Naive thymus-derived CD8-positive, alpha-beta T cell (primary cell): Measurements from ENCODE around the gene LSM14B. TPM values are rescaled to one million over a fixed set of nuclear protein-coding genes. Genes with fewer than 3 reads are reported as not detected.
"Not testable (repeated sequence)": the region's sequence is repeated elsewhere in the genome, so short reads cannot be mapped to it uniquely, and the experiment has no call there.

Experiments used
- ATAC-seq, 2 donors: fragments of 150-1000 bp; cut with Tn5 transposase in 1 of 2; sonication (Bioruptor Pico), chemical (Tn5 transposase) in 1 of 2; 1 replicate in 1 of 2; 2 replicates in 1 of 2; pipeline ENCODE4 v1.10.0; 2021; ENCODE audit warnings: mild to moderate bottlenecking in 2 of 2, moderate library complexity in 2 of 2
- POLR2A ChIA-PET: fragments of 350-600 bp; sonication (Branson Sonifier 250); formaldehyde crosslinking; loops from one replicate; lab custom pipeline; 2021; ENCODE audit warnings: antibody characterized with exemption; lab: Charles Lee
- DNase-seq, 10 donors: peaks; one replicate each; pipeline versions ENCODE4 v3.0.0 to v3.0.0-alpha.2; 2020 to 2022
- H3K27ac Mint-ChIP-seq, 10 donors: one replicate each; pipeline ENCODE4 v1.8.0; 2020 to 2022; ENCODE audit warnings: mild to moderate bottlenecking in 10 of 10, mixed read lengths in 10 of 10, moderate library complexity in 4 of 10, inconsistent platforms in 1 of 10
- H3K27me3 Mint-ChIP-seq, 5 donors: one replicate each; pipeline ENCODE4 v1.8.0; 2021 to 2022; ENCODE audit warnings: mixed read lengths in 5 of 5
- H3K36me3 Mint-ChIP-seq, 3 donors: one replicate each; pipeline ENCODE4 v1.8.0; 2020 to 2022; ENCODE audit warnings: mixed read lengths in 3 of 3, mild to moderate bottlenecking in 2 of 3, inconsistent platforms in 1 of 3
- H3K4me1 Mint-ChIP-seq, 4 donors: one replicate each; pipeline ENCODE4 v1.8.0; 2021 to 2022; ENCODE audit warnings: mixed read lengths in 4 of 4
- H3K4me3 Mint-ChIP-seq, 10 donors: one replicate each; pipeline ENCODE4 v1.8.0; 2020 to 2022; ENCODE audit warnings: mild to moderate bottlenecking in 10 of 10, mixed read lengths in 10 of 10, moderate library complexity in 6 of 10, inconsistent platforms in 1 of 10
- H3K9me3 Mint-ChIP-seq, 9 donors: one replicate each; pipeline ENCODE4 v1.8.0; 2020 to 2022; ENCODE audit warnings: mixed read lengths in 9 of 9, mild to moderate bottlenecking in 3 of 9, inconsistent platforms in 1 of 9, moderate library complexity in 1 of 9
- polyA plus RNA-seq, 3 donors: library from polyadenylated mRNA; unstranded; fragments of 300-500 nt; fragmentation: Illumina TruSeq; gene quantifications; one replicate each; pipeline ENCODE4 v1.2.3, GENCODE V29; 2021
- total RNA-seq, 8 experiments: library from RNA in 2 of 8; stranded (reverse) in 2 of 8; gene quantifications; one replicate each; pipeline ENCODE4 v1.2.3 and lab custom pipeline; 2021 to 2026

The LSM14B gene
- total and polyA plus RNA-seq, 5 experiments from 2014 or later, result 1.5 to 55.8 (median 2.4) TPM

DNA sequence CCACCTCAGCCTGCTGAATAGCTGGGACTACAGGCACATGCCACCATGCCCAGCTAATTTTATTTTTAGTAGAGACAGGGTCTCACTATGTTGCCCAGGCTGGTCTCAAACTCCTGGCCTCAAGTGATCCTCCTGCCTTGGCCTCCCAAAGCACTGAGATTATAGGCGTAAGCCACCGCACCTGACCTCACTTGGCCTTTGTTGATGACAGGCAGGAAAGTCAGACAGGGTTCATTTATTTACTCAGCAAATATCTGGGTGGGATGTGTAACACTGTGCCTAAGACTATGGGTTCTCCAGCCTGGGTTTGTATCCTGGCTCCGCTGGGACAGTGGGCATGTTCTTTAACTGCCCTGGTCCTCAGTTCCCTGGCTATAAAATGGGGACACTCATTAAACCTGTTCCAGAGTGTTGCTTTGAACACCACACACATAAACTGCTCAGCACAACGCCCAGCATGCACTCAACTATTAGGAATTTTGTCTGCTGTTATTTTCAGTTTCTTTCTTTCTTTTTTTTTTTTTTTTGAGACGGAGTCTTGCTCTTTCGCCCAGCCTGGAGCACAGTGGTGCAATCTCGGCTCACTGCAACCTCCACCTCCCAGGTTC, 6.4 kb upstream of the LSM14B start:
- H3K27ac Mint-ChIP-seq, result peak overlapping the region in 4 of 10 donors; percentile 11 to 90 (median 54)
- POLR2A ChIA-PET, result interaction anchor here (0.9 kb wide), 1 partner anchor 49 kb away, joined by 3 read pairs; no protein-coding TSS in a partner anchor
- not testable (repeated sequence) for ATAC-seq, H3K27me3 Mint-ChIP-seq, H3K4me3 Mint-ChIP-seq
- H3K36me3 Mint-ChIP-seq, result peaks cover 0 to 14% (median 3%) of the 10 kb centered on the region in 3 donors
- DNase-seq, result peak in 1 of 10 donors; percentile 4
- peaks cover 0 to 58% (median 6%) of the 10 kb centered on the region in 9 donors for H3K9me3 Mint-ChIP-seq
- peaks cover 17 to 39% (median 34%) of the 10 kb centered on the region in 4 donors for H3K4me1 Mint-ChIP-seq

DNA sequence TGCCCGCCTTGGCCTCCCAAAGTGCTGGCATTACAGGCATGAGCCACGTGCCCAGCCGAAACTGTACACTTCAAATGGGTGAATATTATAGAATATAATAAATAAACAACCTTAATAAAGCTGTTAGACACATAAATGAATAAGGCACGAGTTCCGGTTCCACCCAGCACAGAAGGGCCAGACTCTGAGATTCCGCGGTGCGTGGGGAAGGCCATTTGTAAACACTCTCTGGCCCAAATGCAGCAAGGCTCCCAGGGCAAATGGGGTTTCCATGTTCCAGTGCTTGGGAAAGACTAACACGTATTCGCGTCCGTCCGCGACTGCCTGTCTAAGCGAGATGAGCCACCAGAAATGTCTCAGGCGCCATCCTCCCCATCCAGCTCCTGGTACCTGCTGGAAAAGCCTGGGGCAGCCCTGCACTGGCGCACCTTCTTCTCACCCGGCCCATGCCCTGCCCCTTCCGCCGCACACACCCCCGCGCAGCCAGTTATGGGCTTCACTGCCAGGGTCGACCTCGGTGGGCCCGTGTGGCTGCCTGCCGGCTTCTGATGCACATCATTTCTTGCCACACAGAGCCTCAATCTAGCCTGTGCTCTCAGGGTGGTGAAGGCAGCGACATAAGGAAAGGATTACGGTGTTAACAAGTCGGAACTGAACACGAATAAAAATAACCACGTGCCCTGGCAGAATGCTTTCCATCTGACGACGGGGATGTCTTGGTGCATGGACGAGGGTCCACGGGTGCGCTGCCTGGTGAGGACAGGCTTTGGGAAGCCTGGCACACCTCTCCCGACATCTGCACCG, 5.5 kb upstream of the LSM14B start:
- Mint-ChIP-seq H3K4me1 (peaks cover 20 to 44% (median 38%) of the 10 kb centered on the region in 4 donors), H3K9me3 (peaks cover 0 to 51% (median 3%) of the 10 kb centered on the region in 9 donors), H3K4me3 (peak overlapping the region in 5 of 10 donors; percentile 55 to 83 (median 67)), H3K27me3 (no peaks in the 10 kb centered on the region), H3K36me3 (peaks cover 0 to 10% (median 0%) of the 10 kb centered on the region in 3 donors), H3K27ac (peak overlapping the region in 8 of 10 donors; percentile 29 to 98 (median 94))
- ATAC-seq (no peak), DNase-seq (peak in 1 of 10 donors; percentile 37)
- POLR2A ChIA-PET, result interaction anchor here (1.4 to 5.7 kb wide), 2 partner anchors 26 to 49 kb away, joined by 4 to 158 read pairs; partner anchors contain the start of genes PSMA7 and TAF4

DNA sequence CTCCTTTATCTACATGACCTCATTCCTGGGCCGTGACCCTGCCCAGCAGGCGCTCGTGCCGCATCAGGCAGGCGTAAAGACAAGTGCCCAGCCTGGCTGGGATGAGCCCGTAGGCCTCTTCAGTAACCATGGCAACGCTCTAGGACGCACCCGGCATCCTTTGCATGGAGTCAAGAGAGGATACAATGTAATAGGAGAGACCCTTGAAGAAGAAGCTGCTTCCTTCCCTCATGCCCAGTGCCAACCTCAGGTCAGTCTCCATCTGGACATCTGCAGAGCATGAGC, 5.0 kb upstream of the LSM14B start:
- POLR2A ChIA-PET, result interaction anchor here (1.4 to 5.7 kb wide), 2 partner anchors 26 to 50 kb away, joined by 4 to 158 read pairs; partner anchors contain the start of genes PSMA7 and TAF4
- ATAC-seq, result no peak
- H3K4me1 Mint-ChIP-seq, result peaks cover 20 to 44% (median 38%) of the 10 kb centered on the region in 4 donors

DNA sequence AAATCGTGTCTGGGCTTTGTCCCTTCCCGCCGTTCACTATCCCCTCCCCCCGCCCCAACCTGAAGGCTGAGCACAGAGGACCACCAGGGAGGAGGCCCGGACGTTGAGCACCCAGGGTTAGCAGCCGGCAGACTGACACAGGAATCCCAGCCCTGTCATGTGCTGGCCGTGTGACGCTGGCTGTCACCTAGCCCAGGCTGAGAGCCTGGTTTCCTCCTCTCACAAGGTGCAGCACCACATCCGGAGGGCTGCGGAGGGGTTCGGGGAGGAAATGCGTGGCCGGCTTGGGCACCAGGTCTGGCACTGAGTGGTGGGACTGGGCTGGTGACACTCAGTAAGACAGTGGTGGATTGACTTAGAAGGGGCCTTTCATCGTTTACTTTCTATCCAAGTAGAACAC, 4.6 kb upstream of the LSM14B start:
- POLR2A ChIA-PET, result interaction anchor here (1.1 to 5.7 kb wide), 3 partner anchors 20 to 50 kb away, joined by 3 to 158 read pairs (median 4); partner anchors contain the start of genes PSMA7 and TAF4
- Mint-ChIP-seq H3K27ac (peak overlapping the region; percentile 29 to 98 (median 94)), H3K4me1 (peaks cover 20 to 44% (median 38%) of the 10 kb centered on the region in 4 donors), H3K4me3 (peak overlapping the region; percentile 28 to 83 (median 65)), H3K9me3 (peaks cover 0 to 42% (median 3%) of the 10 kb centered on the region in 9 donors), H3K36me3 (peaks cover 0 to 10% (median 0%) of the 10 kb centered on the region in 3 donors), H3K27me3 (no peaks in the 10 kb centered on the region)
- DNase-seq (peak; percentile 59 to 94 (median 87)), ATAC-seq (peak; percentile 37 to 71)

More for the DNA sequence above, 5.0 kb upstream of the LSM14B start:
- peaks cover 0 to 10% (median 0%) of the 10 kb centered on the region in 3 donors for H3K36me3 Mint-ChIP-seq
- no peaks in the 10 kb centered on the region for H3K27me3 Mint-ChIP-seq
- peak overlapping the region in 9 of 10 donors; percentile 39 to 83 (median 67) for H3K4me3 Mint-ChIP-seq
- DNase-seq, result no peak
- peaks cover 0 to 46% (median 3%) of the 10 kb centered on the region in 9 donors for H3K9me3 Mint-ChIP-seq
- peak overlapping the region; percentile 29 to 98 (median 94) for H3K27ac Mint-ChIP-seq

DNA sequence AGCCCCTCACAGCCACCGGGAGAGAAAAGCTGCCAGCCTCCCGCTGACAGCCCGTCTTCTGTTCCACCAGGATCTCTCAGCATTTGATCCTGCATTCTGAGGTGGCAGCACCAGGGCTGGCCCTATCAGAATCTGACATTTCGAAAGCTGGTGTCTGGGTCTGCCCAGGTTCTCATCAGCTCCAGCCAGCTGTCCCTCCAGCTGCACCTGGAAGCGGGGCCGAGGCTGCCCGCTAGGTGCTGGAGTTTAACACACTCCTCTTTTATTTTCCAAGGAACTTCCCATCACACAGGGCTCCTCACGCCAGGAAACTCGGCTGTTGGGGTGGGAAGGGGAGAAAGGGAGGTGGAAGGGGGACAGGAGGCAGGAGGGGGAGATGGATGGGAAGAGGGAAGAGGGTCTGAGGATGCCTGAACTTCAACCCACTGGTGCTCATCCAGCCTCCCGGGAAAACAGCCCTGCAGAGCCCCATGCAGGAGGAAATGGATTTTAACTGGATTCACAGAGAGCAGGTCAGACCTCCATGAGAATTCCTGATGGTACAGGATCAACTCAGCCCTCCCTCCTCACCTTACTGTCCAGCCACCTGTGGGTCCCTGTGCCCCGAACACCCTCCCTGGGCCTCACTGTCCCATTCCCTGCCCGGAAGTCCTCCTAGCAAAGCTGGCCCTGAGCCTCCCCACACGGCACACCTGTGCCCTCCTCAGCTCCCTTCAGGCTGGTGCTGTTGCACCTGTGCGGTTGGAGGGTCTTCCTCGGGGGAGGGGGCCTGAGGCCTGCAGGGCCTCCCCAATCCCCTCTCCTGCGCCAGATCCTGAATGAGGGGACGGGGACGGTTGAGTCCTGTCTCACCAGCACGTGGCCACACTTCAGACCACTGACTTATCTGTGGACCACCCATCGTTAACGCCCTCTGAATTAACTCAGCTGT, 3.9 kb upstream of the LSM14B start:
- ATAC-seq (no peak), DNase-seq (peak in 1 of 10 donors; percentile 55)
- no peaks in the 10 kb centered on the region for H3K27me3 Mint-ChIP-seq
- H3K9me3 Mint-ChIP-seq, result peaks cover 0 to 35% (median 0%) of the 10 kb centered on the region in 9 donors
- peaks cover 20 to 46% (median 41%) of the 10 kb centered on the region in 4 donors for H3K4me1 Mint-ChIP-seq
- H3K36me3 Mint-ChIP-seq, result peaks cover 0 to 7% (median 0%) of the 10 kb centered on the region in 3 donors
- H3K27ac Mint-ChIP-seq, result peak overlapping the region; percentile 29 to 98 (median 94)
- POLR2A ChIA-PET, result interaction anchor here (0.6 to 5.7 kb wide), 7 partner anchors 14 to 107 kb away, joined by 3 to 158 read pairs (median 4); partner anchors contain the start of genes PSMA7 and TAF4
- peak overlapping the region; percentile 38 to 83 (median 65) for H3K4me3 Mint-ChIP-seq

DNA sequence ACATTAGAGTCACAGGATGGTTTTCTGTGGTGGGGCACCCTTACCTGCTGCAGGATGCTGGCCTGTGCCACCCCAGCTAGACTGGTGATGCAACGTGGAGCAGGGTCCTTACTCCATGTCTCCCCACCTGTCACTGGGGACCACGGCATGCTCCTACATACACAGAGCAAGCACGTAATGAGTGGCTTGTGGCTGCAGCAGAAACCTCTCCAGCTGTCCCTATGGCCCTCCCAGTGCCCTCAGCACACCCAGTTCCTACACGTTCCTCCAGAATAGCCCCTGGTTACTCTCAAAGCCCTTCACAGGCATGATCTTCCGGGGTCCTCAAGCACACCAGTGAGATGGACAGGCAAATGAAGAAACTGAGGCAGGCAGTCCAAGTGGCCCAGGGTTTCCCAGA, 3.2 kb upstream of the LSM14B start:
- Mint-ChIP-seq H3K27ac (peak overlapping the region; percentile 14 to 98 (median 94)), H3K4me1 (peaks cover 24 to 54% (median 48%) of the 10 kb centered on the region in 4 donors), H3K36me3 (peaks cover 0 to 7% (median under 1%) of the 10 kb centered on the region in 3 donors), H3K27me3 (no peaks in the 10 kb centered on the region), H3K9me3 (peaks cover 0 to 28% (median 0%) of the 10 kb centered on the region in 9 donors), H3K4me3 (peak overlapping the region; percentile 22 to 77 (median 46))
- ATAC-seq (no peak), DNase-seq (peak in 2 of 10 donors; percentile 21 to 48)
- POLR2A ChIA-PET, result interaction anchor here (0.7 to 5.7 kb wide), 5 partner anchors 16 to 108 kb away, joined by 3 to 158 read pairs (median 3); partner anchors contain the start of gene TAF4

DNA sequence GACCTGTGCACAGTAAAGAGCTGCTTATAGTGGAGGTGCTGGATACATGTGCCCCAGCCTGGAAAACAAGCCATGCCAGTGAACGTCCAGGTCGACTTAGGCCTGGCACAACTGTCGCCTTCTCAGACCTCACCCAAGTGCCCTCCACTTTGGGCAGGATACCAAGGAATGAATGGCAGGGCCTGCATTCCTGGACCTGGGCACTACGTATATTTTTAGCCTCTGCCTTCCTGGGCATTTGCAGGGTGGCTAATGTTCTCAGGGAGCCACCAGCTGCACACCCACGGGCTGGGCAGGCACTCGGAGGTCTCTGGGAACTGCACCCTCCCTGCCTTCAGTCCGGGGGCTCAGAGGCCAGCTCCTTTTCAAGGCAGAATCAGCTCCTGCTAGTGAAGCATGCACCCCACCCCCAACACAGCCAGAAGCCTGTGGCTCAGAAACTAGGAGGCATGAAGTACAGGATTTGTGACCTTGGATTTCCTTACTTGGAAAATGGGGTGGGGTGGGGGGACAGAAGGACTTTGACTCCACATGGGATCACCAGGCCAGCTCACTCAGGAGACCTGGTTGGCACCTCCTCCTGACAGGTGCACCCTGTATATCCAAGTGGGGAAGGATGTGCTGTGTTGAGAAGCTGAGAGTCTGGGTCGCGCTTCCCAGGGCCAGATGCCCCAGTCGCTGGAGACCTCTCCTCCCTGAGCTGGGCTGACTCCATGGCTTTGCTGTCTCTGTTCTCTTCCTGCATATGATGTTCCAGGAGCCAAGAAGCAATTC, 2.5 kb upstream of the LSM14B start:
- H3K4me1 Mint-ChIP-seq, result peaks cover 27 to 59% (median 55%) of the 10 kb centered on the region in 4 donors
- H3K27me3 Mint-ChIP-seq, result no peaks in the 10 kb centered on the region
- peaks cover 0 to 10% (median 8%) of the 10 kb centered on the region in 3 donors for H3K36me3 Mint-ChIP-seq
- peaks cover 0 to 22% (median 0%) of the 10 kb centered on the region in 9 donors for H3K9me3 Mint-ChIP-seq
- H3K4me3 Mint-ChIP-seq, result peak overlapping the region in 9 of 10 donors; percentile 28 to 91 (median 61)
- POLR2A ChIA-PET, result interaction anchor here (0.7 to 6.8 kb wide), 4 partner anchors 16 to 52 kb away, joined by 3 to 158 read pairs (median 31); partner anchors contain the start of genes PSMA7, SS18L1 and TAF4
- H3K27ac Mint-ChIP-seq, result peak overlapping the region; percentile 65 to 98 (median 94)
- ATAC-seq (no peak), DNase-seq (peak in 1 of 10 donors; percentile 53)

DNA sequence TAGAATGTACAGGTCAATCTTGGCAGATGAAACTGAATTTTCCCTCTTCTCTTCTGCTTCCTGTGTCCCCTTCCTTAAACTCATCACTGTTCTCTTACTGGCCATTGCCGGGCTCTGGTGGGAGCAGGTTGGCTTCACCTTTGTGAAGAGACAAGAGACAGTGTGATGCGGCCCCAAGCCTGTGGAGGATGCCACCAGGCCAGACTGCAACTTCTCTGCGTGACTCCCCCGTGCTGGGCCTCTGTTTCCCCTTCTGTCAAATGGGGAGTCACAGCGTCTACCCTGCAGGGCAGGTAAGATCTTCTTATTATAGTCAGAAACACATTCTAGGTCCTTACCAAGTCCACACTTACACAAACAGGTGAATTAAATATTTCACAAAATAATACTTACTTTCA, 1.9 kb upstream of the LSM14B start:
- Mint-ChIP-seq H3K27me3 (no peaks in the 10 kb centered on the region), H3K4me3 (peak overlapping the region; percentile 8 to 91 (median 60)), H3K36me3 (peaks cover 0 to 13% (median 7%) of the 10 kb centered on the region in 3 donors), H3K9me3 (peaks cover 0 to 17% (median 0%) of the 10 kb centered on the region in 9 donors), H3K4me1 (peaks cover 27 to 65% (median 60%) of the 10 kb centered on the region in 4 donors), H3K27ac (peak overlapping the region; percentile 65 to 95 (median 94))
- ATAC-seq (no peak), DNase-seq (peak in 1 of 10 donors; percentile 62)
- POLR2A ChIA-PET, result interaction anchor here (1.0 to 6.8 kb wide), 4 partner anchors 7 to 59 kb away, joined by 3 to 158 read pairs (median 32); partner anchors contain the start of genes PSMA7, SS18L1 and TAF4

DNA sequence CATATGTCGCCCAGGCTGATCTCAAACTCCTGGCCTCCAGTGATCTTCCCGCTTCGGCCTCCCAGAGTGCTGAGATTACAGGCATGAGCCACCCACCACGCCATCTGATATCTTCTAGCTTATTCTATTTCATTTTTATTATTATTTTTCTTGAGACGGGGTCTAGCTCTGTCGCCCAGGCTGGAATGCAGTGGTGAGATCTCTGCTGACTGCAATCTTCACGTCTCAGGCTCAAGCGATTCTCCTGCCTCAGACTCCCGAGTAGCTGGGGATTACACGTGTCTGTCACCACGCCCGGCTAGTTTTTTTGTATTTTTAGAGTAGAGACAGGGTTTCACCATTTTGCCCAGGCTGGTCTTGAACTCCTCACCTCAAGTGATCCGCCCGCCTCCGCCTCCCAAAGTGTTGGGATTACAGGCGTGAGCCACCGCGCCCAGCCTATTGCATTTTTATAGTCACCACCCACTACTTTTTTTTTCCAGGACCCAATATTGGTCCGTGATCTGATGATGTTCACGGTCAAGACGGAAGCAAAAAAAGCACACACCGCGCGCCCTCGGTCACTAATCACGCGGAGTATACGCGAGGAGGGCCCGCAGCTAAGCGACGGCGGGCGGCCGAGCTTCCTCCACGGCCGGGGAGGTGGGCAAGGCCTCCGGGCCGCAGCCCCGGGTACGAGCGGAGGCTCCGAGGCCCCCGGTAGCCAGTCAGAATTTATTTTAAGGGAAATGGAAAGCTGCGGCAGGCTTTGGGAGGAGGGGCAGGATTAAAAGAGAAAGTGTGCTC, 1.1 kb upstream of the LSM14B start:
- Mint-ChIP-seq H3K4me3 (peak overlapping the region; percentile 78 to 94 (median 88)), H3K4me1 (peaks cover 27 to 63% (median 60%) of the 10 kb centered on the region in 4 donors), H3K27me3 (no peaks in the 10 kb centered on the region), H3K36me3 (peaks cover 0 to 21% (median 7%) of the 10 kb centered on the region in 3 donors), H3K9me3 (peaks cover 0 to 11% (median 0%) of the 10 kb centered on the region in 9 donors), H3K27ac (peak overlapping the region; percentile 44 to 97 (median 94))
- POLR2A ChIA-PET, result interaction anchor here (1.0 to 6.8 kb wide), 10 partner anchors 8 to 673 kb away, joined by 3 to 158 read pairs (median 8); partner anchors contain the start of genes PSMA7, SS18L1 and TAF4
- DNase-seq (peak in 1 of 10 donors; percentile 62), ATAC-seq (no peak)
